ENCODE results near the gene GGA1. TPM values are rescaled to one million over a fixed set of nuclear protein-coding genes. Genes with fewer than 3 reads are reported as not detected.
"Not testable (repeated sequence)": the region's sequence is repeated elsewhere in the genome, so short reads cannot be mapped to it uniquely, and the experiment has no call there.

The GGA1 gene
- polyA plus RNA-seq, 4 donors = 42.8 to 73.2 (median 56.0) TPM

- no peaks in the 10 kb centered on the region for H3K9me3 ChIP-seq (ENCODE audit: control insufficient read depth in 2 of 2, insufficient read depth in 1 of 2, low read depth in 1 of 2, low read length in 1 of 2)
- no peak for FAIRE-seq
- H3K27me3 ChIP-seq (ENCODE audit: control insufficient read depth in 3 of 3, insufficient read depth in 3 of 3, low read length in 3 of 3) = no peaks in the 10 kb centered on the region
- H3K4me3 ChIP-seq (ENCODE audit: low read depth in 1 of 3, low read length in 3 of 3) = no peak overlapping the region
- H3K36me3 ChIP-seq (ENCODE audit: control insufficient read depth in 3 of 3, insufficient read depth in 2 of 3, low read depth in 1 of 3, low read length in 3 of 3) = peaks cover 11 to 94% (median 11%) of the 10 kb centered on the region in 3 donors
- H3K4me1 ChIP-seq (ENCODE audit: control insufficient read depth in 3 of 3, insufficient read depth in 2 of 3, low read depth in 1 of 3, low read length in 2 of 3) = peaks cover 0 to 16% (median 8%) of the 10 kb centered on the region in 3 donors
- no peak for DNase-seq
- 95 to 99% (median 96%) methylated on average over 17 of the region's 17 CpGs for WGBS, 3 donors
- peak overlapping the region in 1 of 3 donors; percentile 22 for H3K27ac ChIP-seq (ENCODE audit: low read depth in 1 of 3, low read length in 2 of 3)
Observed at GRCh38 chr22:37650463-37651136, 42.0 kb downstream of the GGA1 start.

DNA sequence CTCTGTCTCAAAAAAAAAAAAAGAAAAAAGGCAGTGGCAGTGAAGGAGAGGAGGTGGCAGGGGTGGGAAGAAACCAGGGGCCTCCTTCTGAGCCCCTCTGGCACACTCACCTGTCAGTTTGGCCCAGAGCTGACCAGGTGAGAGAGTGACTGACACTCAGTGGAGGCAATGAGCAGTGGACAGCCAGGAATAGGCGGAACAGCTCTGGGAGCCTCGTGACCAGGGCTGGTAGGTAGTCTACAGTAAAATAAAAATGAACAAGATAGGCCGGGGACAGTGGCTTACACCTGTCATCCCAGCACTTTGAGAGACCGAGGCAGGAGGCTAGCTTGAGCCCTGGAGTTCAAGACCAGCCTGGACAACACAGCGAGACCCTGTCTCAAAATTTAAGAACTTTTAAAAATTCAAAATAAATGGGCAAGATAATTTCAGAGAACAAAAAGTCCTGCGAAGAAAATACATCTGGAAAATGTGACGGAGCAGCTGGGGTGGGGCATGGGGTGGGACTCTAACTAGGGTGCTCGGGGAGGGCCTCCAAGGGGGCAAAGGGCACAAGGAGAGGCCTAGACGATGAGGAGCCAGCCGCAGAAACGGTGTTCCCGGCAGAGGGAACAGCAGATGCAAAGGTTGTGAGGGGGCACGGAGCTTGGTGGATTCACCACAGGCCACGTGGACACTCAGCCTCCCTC, 46.1 kb downstream of the GGA1 start:
- no peaks in the 10 kb centered on the region for H3K9me3 ChIP-seq (ENCODE audit: control insufficient read depth in 2 of 2, insufficient read depth in 1 of 2, low read depth in 1 of 2, low read length in 1 of 2)
- WGBS, 3 donors = 25 to 65% (median 47%) methylated on average over 12 to 14 of the region's 14 CpGs
- no peak overlapping the region for H3K4me3 ChIP-seq (ENCODE audit: low read depth in 1 of 3, low read length in 3 of 3)
- H3K36me3 ChIP-seq (ENCODE audit: control insufficient read depth in 3 of 3, insufficient read depth in 2 of 3, low read depth in 1 of 3, low read length in 3 of 3) = peaks cover 3 to 64% (median 11%) of the 10 kb centered on the region in 3 donors
- DNase-seq = peak; percentile 80 to 97
- H3K4me1 ChIP-seq (ENCODE audit: control insufficient read depth in 3 of 3, insufficient read depth in 2 of 3, low read depth in 1 of 3, low read length in 2 of 3) = peaks cover 2 to 28% (median 7%) of the 10 kb centered on the region in 3 donors
- H3K27ac ChIP-seq (ENCODE audit: low read depth in 1 of 3, low read length in 2 of 3) = peak overlapping the region; percentile 88 to 93 (median 89)
- FAIRE-seq = no peak
- no peaks in the 10 kb centered on the region for H3K27me3 ChIP-seq (ENCODE audit: control insufficient read depth in 3 of 3, insufficient read depth in 3 of 3, low read length in 3 of 3)

- H3K27ac ChIP-seq (ENCODE audit: low read depth in 1 of 3, low read length in 2 of 3) = peak overlapping the region; percentile 14 to 70 (median 56)
- WGBS, 3 donors = 72 to 79% (median 72%) methylated on average over 10 to 17 of the region's 17 CpGs
- no peak for FAIRE-seq
Observed at GRCh38 chr22:37655252-37655563, 46.6 kb downstream of the GGA1 start.

DNA sequence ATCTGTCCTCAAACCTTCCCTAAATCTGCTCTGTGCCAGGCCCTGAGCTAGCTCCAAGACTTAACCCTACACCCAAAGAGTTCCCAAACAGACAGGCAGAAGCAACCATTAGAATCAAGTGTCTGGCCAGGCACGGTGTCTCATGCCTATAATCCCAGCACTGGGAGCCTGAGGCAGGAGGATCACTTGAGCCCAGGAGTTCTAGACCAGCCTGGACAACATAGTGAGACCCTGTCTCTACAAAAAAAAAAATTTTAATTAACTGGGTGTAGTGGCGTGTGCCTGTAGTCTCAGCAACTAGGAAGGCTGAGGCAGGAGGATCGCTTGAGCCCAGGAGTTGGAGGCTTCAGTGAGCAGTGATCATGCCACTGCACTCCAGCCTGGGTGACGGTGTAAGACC, 47.9 kb downstream of the GGA1 start:
- Histone ChIP-seq H3K4me1 (ENCODE audit: control insufficient read depth in 3 of 3, insufficient read depth in 2 of 3, low read depth in 1 of 3, low read length in 2 of 3) (peaks cover 2 to 44% (median 10%) of the 10 kb centered on the region in 3 donors), H3K27ac (ENCODE audit: low read depth in 1 of 3, low read length in 2 of 3) (peak overlapping the region in 2 of 3 donors; percentile 17 to 61), H3K36me3 (ENCODE audit: control insufficient read depth in 3 of 3, insufficient read depth in 2 of 3, low read depth in 1 of 3, low read length in 3 of 3) (peaks cover 0 to 61% (median 4%) of the 10 kb centered on the region in 3 donors)
- not testable (repeated sequence) for H3K9me3 ChIP-seq (ENCODE audit: control insufficient read depth in 2 of 2, insufficient read depth in 1 of 2, low read depth in 1 of 2, low read length in 1 of 2); H3K4me3 ChIP-seq (ENCODE audit: low read depth in 1 of 3, low read length in 3 of 3); FAIRE-seq; H3K27me3 ChIP-seq (ENCODE audit: control insufficient read depth in 3 of 3, insufficient read depth in 3 of 3, low read length in 3 of 3); DNase-seq
- WGBS, 3 donors = 94 to 96% (median 95%) methylated on average over 4 of the region's 4 CpGs

More at GRCh38 chr22:37655252-37655563, 46.6 kb downstream of the GGA1 start:
- Histone ChIP-seq H3K4me1 (ENCODE audit: control insufficient read depth in 3 of 3, insufficient read depth in 2 of 3, low read depth in 1 of 3, low read length in 2 of 3) (peaks cover 2 to 33% (median 7%) of the 10 kb centered on the region in 3 donors), H3K36me3 (ENCODE audit: control insufficient read depth in 3 of 3, insufficient read depth in 2 of 3, low read depth in 1 of 3, low read length in 3 of 3) (peaks cover 0 to 63% (median 9%) of the 10 kb centered on the region in 3 donors), H3K4me3 (ENCODE audit: low read depth in 1 of 3, low read length in 3 of 3) (no peak overlapping the region), H3K9me3 (ENCODE audit: control insufficient read depth in 2 of 2, insufficient read depth in 1 of 2, low read depth in 1 of 2, low read length in 1 of 2) (no peaks in the 10 kb centered on the region), H3K27me3 (ENCODE audit: control insufficient read depth in 3 of 3, insufficient read depth in 3 of 3, low read length in 3 of 3) (no peaks in the 10 kb centered on the region)
- no peak for DNase-seq

DNA sequence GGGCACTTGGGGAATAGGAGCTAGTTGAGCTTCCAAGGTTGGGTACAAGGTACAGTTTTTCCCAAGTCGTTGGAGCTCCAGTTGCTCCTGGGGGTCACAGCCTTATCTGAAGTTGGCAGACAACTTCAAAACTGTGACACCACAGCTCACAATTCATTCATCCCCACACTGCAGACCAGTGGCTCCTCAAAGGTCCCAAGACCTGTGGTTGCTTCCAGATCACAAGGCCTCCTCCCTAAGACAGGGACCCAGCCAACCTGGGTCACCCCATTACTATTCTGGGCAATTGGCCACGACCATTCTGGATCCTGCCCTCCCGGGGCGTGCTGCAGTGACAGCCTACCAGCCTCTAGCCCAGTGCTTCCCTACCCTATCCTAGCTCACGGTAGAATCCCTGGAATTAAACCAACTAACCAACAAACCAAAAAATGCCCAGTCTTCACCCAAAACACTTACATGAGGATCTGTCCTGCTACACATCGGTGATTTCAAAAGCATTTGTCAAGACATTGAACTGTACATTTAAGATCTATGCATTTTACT, 49.0 kb downstream of the GGA1 start:
- peak overlapping the region in 2 of 3 donors; percentile 39 to 45 for H3K4me3 ChIP-seq (ENCODE audit: low read depth in 1 of 3, low read length in 3 of 3)
- DNase-seq (peak in 1 of 2 donors; percentile 35), FAIRE-seq (no peak)
- 5 to 8% (median 7%) methylated on average over 6 of the region's 6 CpGs for WGBS, 3 donors
- H3K9me3 ChIP-seq (ENCODE audit: control insufficient read depth in 2 of 2, insufficient read depth in 1 of 2, low read depth in 1 of 2, low read length in 1 of 2) = no peaks in the 10 kb centered on the region
- no peaks in the 10 kb centered on the region for H3K27me3 ChIP-seq (ENCODE audit: control insufficient read depth in 3 of 3, insufficient read depth in 3 of 3, low read length in 3 of 3)
- peaks cover 7 to 44% (median 10%) of the 10 kb centered on the region in 3 donors for H3K4me1 ChIP-seq (ENCODE audit: control insufficient read depth in 3 of 3, insufficient read depth in 2 of 3, low read depth in 1 of 3, low read length in 2 of 3)
- H3K27ac ChIP-seq (ENCODE audit: low read depth in 1 of 3, low read length in 2 of 3) = peak overlapping the region; percentile 57 to 95 (median 68)
- peaks cover 0 to 62% (median 3%) of the 10 kb centered on the region in 3 donors for H3K36me3 ChIP-seq (ENCODE audit: control insufficient read depth in 3 of 3, insufficient read depth in 2 of 3, low read depth in 1 of 3, low read length in 3 of 3)

GRCh38 chr22:37658133-37659065, 49.8 kb downstream of the GGA1 start, which contains the start of gene PDXP:
PDXP (plus strand) TSS chr22:37658723; CDS start chr22:37658783, 60 bp downstream.
- Histone ChIP-seq H3K4me3 (ENCODE audit: low read depth in 1 of 3, low read length in 3 of 3) (peak within 1 kb of the TSS; percentile 52 to 97 (median 78)), H3K4me1 (ENCODE audit: control insufficient read depth in 3 of 3, insufficient read depth in 2 of 3, low read depth in 1 of 3, low read length in 2 of 3) (peaks cover 7 to 44% (median 10%) of the 10 kb centered on the region in 3 donors), H3K27me3 (ENCODE audit: control insufficient read depth in 3 of 3, insufficient read depth in 3 of 3, low read length in 3 of 3) (no peaks in the 10 kb centered on the region), H3K9me3 (ENCODE audit: control insufficient read depth in 2 of 2, insufficient read depth in 1 of 2, low read depth in 1 of 2, low read length in 1 of 2) (no peaks in the 10 kb centered on the region), H3K27ac (ENCODE audit: low read depth in 1 of 3, low read length in 2 of 3) (peak within 1 kb of the TSS; percentile 90 to 100 (median 95)), H3K36me3 (ENCODE audit: control insufficient read depth in 3 of 3, insufficient read depth in 2 of 3, low read depth in 1 of 3, low read length in 3 of 3) (peaks cover 0 to 58% (median 3%) of the 10 kb centered on the region in 3 donors)
- FAIRE-seq (no peak), DNase-seq (peak; percentile 99 to 100)
- WGBS, 3 donors = 0 to 1% (median 1%) methylated on average over 51 to 101 of the region's 101 CpGs

DNA sequence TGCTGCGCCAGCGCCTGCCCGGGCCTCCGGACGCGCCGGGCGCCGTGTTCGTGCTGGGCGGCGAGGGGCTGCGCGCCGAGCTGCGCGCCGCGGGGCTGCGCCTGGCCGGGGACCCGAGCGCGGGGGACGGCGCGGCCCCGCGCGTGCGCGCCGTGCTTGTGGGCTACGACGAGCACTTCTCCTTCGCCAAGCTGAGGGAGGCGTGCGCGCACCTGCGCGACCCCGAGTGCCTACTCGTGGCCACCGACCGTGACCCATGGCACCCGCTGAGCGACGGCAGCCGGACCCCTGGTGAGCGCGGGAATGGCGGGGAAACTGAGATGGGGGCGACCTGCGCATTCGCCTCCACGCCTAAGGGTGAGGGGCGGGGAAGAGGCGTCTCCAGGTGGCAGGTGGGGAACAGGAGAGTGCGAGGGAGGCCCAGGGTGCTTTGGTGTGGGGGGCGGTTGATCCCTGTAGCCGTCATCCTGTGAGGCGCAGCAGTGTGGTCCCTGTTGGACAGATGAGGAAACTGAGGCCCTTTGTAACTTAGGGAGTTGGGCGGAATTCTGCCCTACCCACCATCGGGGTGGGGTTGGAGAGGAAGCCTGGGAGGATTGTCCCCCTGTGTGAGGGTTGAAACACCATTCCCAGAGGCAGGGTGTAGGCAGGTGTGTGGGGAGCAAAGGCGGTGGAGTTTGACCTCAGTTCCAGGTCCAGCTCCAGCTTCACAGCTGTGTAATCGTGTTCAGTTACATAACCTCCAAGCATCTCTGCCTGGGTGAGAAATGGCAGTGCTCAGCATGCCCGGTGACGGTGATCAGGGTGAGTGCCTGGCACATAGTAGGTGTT, 50.6 kb downstream of the GGA1 start:
- Histone ChIP-seq H3K4me3 (ENCODE audit: low read depth in 1 of 3, low read length in 3 of 3) (peak overlapping the region; percentile 52 to 97 (median 78)), H3K36me3 (ENCODE audit: control insufficient read depth in 3 of 3, insufficient read depth in 2 of 3, low read depth in 1 of 3, low read length in 3 of 3) (peaks cover 0 to 56% (median 2%) of the 10 kb centered on the region in 3 donors), H3K27ac (ENCODE audit: low read depth in 1 of 3, low read length in 2 of 3) (peak overlapping the region; percentile 78 to 100 (median 90)), H3K4me1 (ENCODE audit: control insufficient read depth in 3 of 3, insufficient read depth in 2 of 3, low read depth in 1 of 3, low read length in 2 of 3) (peaks cover 7 to 39% (median 8%) of the 10 kb centered on the region in 3 donors), H3K27me3 (ENCODE audit: control insufficient read depth in 3 of 3, insufficient read depth in 3 of 3, low read length in 3 of 3) (no peaks in the 10 kb centered on the region), H3K9me3 (ENCODE audit: control insufficient read depth in 2 of 2, insufficient read depth in 1 of 2, low read depth in 1 of 2, low read length in 1 of 2) (no peaks in the 10 kb centered on the region)
- peak; percentile 95 to 96 for DNase-seq
- WGBS, 3 donors = 1 to 2% (median 1%) methylated on average over 23 to 68 of the region's 68 CpGs
- FAIRE-seq = no peak
